Nephron progenitor cell (in vitro differentiated cells): Measurements from ENCODE around the gene DDX10.

Source experiments
- DNase-seq: peaks from one replicate; pipeline ENCODE4 v3.0.0; 2021
- H3K27ac Mint-ChIP-seq: 2 replicates; pipeline ENCODE4 v1.8.0; 2021; ENCODE audit warnings: mild to moderate bottlenecking, moderate library complexity, mixed read lengths
- H3K27me3 Mint-ChIP-seq: 2 replicates; pipeline ENCODE4 v1.8.0; 2021; ENCODE audit warnings: mild to moderate bottlenecking, low read depth, mixed read lengths; ENCODE audit not compliant: poor library complexity
- H3K36me3 Mint-ChIP-seq: 2 replicates; pipeline ENCODE4 v1.8.0; 2021; ENCODE audit warnings: low read depth, mixed read lengths
- H3K4me1 Mint-ChIP-seq: 2 replicates; pipeline ENCODE4 v1.8.0; 2021; ENCODE audit warnings: mixed read lengths
- H3K4me3 Mint-ChIP-seq: 2 replicates; pipeline ENCODE4 v1.8.0; 2021; ENCODE audit warnings: mild to moderate bottlenecking, moderate library complexity, mixed read lengths
- H3K9me3 Mint-ChIP-seq: 2 replicates; pipeline ENCODE4 v1.8.0; 2021; ENCODE audit warnings: mild to moderate bottlenecking, moderate library complexity, mixed read lengths
- TF ChIP-seq, protein P1 (sequence below): fragments of 200-600 bp; sonication (generic); IDR thresholded peaks from 2 replicates; pipeline ENCODE4 v1.5.0; 2021; ENCODE audit warnings: antibody characterized with exemption

The DDX10 gene

GRCh38 chr11:108926841-108927577 is 262.1 kb downstream of the DDX10 start:
- TF ChIP-seq, protein P1, sequence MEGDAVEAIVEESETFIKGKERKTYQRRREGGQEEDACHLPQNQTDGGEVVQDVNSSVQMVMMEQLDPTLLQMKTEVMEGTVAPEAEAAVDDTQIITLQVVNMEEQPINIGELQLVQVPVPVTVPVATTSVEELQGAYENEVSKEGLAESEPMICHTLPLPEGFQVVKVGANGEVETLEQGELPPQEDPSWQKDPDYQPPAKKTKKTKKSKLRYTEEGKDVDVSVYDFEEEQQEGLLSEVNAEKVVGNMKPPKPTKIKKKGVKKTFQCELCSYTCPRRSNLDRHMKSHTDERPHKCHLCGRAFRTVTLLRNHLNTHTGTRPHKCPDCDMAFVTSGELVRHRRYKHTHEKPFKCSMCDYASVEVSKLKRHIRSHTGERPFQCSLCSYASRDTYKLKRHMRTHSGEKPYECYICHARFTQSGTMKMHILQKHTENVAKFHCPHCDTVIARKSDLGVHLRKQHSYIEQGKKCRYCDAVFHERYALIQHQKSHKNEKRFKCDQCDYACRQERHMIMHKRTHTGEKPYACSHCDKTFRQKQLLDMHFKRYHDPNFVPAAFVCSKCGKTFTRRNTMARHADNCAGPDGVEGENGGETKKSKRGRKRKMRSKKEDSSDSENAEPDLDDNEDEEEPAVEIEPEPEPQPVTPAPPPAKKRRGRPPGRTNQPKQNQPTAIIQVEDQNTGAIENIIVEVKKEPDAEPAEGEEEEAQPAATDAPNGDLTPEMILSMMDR = no peak

GRCh38 chr11:108927791-108928545 is 263.1 kb downstream of the DDX10 start:
- no peak overlapping the region for H3K4me3 Mint-ChIP-seq
- no peak for DNase-seq
- H3K9me3 Mint-ChIP-seq = no peaks in the 10 kb centered on the region
- peaks cover 26% of the 10 kb centered on the region for H3K36me3 Mint-ChIP-seq
- peaks cover 49% of the 10 kb centered on the region for H3K4me1 Mint-ChIP-seq
- H3K27me3 Mint-ChIP-seq = no peaks in the 10 kb centered on the region
- TF ChIP-seq, protein P1 = no peak
- no peak overlapping the region for H3K27ac Mint-ChIP-seq

More at GRCh38 chr11:108926841-108927577, 262.1 kb downstream of the DDX10 start:
- no peaks in the 10 kb centered on the region for H3K27me3 Mint-ChIP-seq
- peak overlapping the region; percentile 43 for H3K27ac Mint-ChIP-seq
- peaks cover 19% of the 10 kb centered on the region for H3K36me3 Mint-ChIP-seq
- DNase-seq = peak; percentile 4
- peak overlapping the region; percentile 35 for H3K4me3 Mint-ChIP-seq
- H3K9me3 Mint-ChIP-seq = no peaks in the 10 kb centered on the region
- peaks cover 56% of the 10 kb centered on the region for H3K4me1 Mint-ChIP-seq

- H3K4me1 Mint-ChIP-seq = peaks cover 42% of the 10 kb centered on the region
- no peak overlapping the region for H3K4me3 Mint-ChIP-seq
- no peak overlapping the region for H3K27ac Mint-ChIP-seq
- H3K9me3 Mint-ChIP-seq = no peaks in the 10 kb centered on the region
- no peak for DNase-seq
- TF ChIP-seq, protein P1 = no peak
- H3K27me3 Mint-ChIP-seq = no peaks in the 10 kb centered on the region
- H3K36me3 Mint-ChIP-seq = peaks cover 30% of the 10 kb centered on the region
Measured at GRCh38 chr11:108929241-108929640, 264.4 kb downstream of the DDX10 start.

- no peaks in the 10 kb centered on the region for H3K9me3 Mint-ChIP-seq
- TF ChIP-seq, protein P1 = no peak
- H3K4me3 Mint-ChIP-seq = no peak overlapping the region
- no peak overlapping the region for H3K27ac Mint-ChIP-seq
- no peak for DNase-seq
- peaks cover 32% of the 10 kb centered on the region for H3K36me3 Mint-ChIP-seq
- peaks cover 25% of the 10 kb centered on the region for H3K4me1 Mint-ChIP-seq
- no peaks in the 10 kb centered on the region for H3K27me3 Mint-ChIP-seq
Measured at GRCh38 chr11:108931168-108931567, 266.3 kb downstream of the DDX10 start.

DNA sequence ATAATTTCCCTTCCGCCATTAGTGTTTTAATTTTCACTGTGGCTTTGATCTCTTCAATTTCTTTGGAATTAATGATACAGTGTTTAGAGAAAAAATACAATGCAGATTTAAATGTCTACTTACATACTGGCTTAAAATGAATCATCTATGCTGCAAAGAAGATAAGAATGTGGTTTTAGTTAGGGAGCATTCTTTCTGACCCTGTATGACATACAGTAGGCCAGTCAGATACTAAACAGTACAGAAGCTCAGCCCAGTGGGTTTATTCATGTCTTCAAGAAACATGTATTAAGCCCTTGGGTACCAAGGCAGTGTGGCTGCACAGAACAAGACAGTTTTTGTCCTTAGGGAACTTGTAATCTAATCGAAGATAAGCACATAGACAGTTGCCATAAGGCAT is 268.8 kb downstream of the DDX10 start:
- Mint-ChIP-seq H3K9me3 (no peaks in the 10 kb centered on the region), H3K27me3 (no peaks in the 10 kb centered on the region), H3K36me3 (peaks cover 41% of the 10 kb centered on the region), H3K4me1 (peaks cover 10% of the 10 kb centered on the region), H3K4me3 (no peak overlapping the region), H3K27ac (no peak overlapping the region)
- no peak for DNase-seq
- TF ChIP-seq, protein P1 = no peak
